ENCODE results near the gene FCHO2.

GRCh38 chr5:73132759-73133158, 176.9 kb downstream of the FCHO2 start:
- TF ChIP-seq, protein P1, sequence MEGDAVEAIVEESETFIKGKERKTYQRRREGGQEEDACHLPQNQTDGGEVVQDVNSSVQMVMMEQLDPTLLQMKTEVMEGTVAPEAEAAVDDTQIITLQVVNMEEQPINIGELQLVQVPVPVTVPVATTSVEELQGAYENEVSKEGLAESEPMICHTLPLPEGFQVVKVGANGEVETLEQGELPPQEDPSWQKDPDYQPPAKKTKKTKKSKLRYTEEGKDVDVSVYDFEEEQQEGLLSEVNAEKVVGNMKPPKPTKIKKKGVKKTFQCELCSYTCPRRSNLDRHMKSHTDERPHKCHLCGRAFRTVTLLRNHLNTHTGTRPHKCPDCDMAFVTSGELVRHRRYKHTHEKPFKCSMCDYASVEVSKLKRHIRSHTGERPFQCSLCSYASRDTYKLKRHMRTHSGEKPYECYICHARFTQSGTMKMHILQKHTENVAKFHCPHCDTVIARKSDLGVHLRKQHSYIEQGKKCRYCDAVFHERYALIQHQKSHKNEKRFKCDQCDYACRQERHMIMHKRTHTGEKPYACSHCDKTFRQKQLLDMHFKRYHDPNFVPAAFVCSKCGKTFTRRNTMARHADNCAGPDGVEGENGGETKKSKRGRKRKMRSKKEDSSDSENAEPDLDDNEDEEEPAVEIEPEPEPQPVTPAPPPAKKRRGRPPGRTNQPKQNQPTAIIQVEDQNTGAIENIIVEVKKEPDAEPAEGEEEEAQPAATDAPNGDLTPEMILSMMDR (IDR thresholded peaks at IDR 0.05; ENCODE audit: low read depth, low read length, poor library complexity, severe bottlenecking): no peak
- no peak for TF ChIP-seq EZH2phosphoT487 (IDR thresholded peaks at IDR 0.05; ENCODE audit: borderline replicate concordance, low read length)

All from DOHH2 (cell line).